Fibroblast of lung (primary cell): ENCODE results near the gene DNAJC1.

Experiments
- EZH2 ChIP-seq: IDR thresholded peaks from 2 replicates; pipeline ENCODE4 v1.5.1; 2012; ENCODE audit warnings: low read length, control low read depth, mild to moderate bottlenecking; ENCODE audit errors: missing control alignments
- TF ChIP-seq, protein P1 (sequence below), 2 donors: IDR thresholded peaks in 1 of 2; conservative IDR thresholded peaks in 1 of 2; 1 replicate in 1 of 2; 2 replicates in 1 of 2; pipeline ENCODE4 v1.5.1; 2011 to 2012; ENCODE audit warnings: low read length in 2 of 2, control low read depth in 1 of 2, inconsistent platforms in 1 of 2, low read depth in 1 of 2, mild to moderate bottlenecking in 1 of 2

DNA sequence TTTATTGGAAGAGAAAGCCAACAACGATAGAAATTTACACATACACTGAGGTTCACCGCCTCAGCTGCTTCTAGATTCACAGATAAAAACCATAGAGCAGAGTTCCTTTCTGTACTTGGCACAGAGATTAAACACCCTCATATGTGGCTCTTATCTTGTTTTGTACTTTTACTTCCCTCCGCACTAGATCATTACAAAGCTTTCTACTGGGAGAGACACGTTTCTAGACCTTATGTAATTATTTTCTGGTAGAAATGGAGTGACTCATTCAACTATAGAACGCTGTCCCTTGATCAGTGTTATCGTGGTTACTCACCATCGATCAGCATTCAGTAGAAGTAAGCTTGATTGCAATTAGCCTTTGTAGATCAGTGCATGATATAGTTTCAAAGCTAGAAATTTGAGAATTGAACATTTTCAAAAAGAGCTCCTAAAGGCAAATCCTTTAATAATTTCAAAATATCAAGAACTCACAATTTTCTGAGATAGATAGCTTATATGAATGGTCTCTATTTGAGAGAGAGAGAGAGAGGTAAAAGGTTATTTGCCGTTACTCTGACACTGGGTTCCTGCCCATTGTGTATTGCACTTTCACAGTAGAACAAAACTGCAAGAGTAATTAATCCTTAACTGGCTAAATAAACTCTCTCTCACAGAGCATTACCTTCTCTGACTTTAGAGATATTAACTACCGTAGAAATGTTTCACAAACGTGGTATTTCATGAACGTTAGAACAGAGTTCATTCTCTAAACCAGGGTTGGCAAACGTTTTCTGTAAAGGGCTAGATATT is 26.1 kb upstream of the DNAJC1 start:
- TF ChIP-seq, protein P1, sequence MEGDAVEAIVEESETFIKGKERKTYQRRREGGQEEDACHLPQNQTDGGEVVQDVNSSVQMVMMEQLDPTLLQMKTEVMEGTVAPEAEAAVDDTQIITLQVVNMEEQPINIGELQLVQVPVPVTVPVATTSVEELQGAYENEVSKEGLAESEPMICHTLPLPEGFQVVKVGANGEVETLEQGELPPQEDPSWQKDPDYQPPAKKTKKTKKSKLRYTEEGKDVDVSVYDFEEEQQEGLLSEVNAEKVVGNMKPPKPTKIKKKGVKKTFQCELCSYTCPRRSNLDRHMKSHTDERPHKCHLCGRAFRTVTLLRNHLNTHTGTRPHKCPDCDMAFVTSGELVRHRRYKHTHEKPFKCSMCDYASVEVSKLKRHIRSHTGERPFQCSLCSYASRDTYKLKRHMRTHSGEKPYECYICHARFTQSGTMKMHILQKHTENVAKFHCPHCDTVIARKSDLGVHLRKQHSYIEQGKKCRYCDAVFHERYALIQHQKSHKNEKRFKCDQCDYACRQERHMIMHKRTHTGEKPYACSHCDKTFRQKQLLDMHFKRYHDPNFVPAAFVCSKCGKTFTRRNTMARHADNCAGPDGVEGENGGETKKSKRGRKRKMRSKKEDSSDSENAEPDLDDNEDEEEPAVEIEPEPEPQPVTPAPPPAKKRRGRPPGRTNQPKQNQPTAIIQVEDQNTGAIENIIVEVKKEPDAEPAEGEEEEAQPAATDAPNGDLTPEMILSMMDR (conservative IDR thresholded peaks at IDR 0.05 in 1 of 2, IDR thresholded peaks at IDR 0.05 in 1 of 2; ENCODE audit: low read depth in 1 of 2, low read length in 2 of 2): no peak
- TF ChIP-seq EZH2: no peak
